Measurements from ENCODE around the gene RUNDC1. TPM values are rescaled to one million over a fixed set of nuclear protein-coding genes. Genes with fewer than 3 reads are reported as not detected.
A peak's percentile ranks its signal among the peaks of the same experiment; 100 is the strongest.

Gene RUNDC1
- total RNA-seq, 4 donors from 2014 or later = 18.1 to 43.8 (median 27.8) TPM

DNA sequence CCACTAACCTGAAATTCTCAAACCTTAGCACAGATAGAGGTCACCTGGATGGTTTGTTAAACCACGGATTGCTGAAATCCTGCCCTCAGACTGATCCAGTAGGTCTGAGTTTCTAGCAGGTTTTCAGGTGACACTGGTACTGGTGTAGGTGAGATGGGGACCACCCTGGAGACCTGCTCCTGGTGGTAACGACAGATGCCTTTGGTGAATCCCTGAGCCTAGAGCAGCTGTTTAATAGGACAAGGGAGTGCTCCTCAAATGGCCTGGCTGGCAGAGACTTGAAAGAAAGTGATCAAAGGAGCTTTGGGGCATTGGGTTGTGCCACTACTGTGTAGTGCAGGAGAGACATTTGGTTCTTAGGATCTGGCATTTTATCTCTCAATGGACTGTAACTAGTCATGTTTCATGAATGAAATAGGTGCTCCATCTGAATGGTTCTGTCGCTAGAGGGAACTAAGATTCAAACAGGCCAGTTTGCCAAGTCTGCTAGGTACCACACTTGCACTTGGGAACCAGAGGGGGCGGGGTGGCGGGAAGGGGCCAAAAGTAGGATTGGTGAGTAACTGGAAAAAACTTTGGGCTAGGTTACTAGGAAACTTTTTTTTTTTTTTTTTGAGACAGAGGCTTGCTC is 23.3 kb downstream of the RUNDC1 start:
- H3K27me3 ChIP-seq = no peaks in the 10 kb centered on the region
- TF ChIP-seq EP300 (IDR thresholded peaks at IDR 0.05; ENCODE audit: low read depth) (no peak), POLR2A (IDR thresholded peaks at IDR 0.05) (no peak), POLR2AphosphoS5 (IDR thresholded peaks at IDR 0.05) (no peak)
- TF ChIP-seq, protein P1, sequence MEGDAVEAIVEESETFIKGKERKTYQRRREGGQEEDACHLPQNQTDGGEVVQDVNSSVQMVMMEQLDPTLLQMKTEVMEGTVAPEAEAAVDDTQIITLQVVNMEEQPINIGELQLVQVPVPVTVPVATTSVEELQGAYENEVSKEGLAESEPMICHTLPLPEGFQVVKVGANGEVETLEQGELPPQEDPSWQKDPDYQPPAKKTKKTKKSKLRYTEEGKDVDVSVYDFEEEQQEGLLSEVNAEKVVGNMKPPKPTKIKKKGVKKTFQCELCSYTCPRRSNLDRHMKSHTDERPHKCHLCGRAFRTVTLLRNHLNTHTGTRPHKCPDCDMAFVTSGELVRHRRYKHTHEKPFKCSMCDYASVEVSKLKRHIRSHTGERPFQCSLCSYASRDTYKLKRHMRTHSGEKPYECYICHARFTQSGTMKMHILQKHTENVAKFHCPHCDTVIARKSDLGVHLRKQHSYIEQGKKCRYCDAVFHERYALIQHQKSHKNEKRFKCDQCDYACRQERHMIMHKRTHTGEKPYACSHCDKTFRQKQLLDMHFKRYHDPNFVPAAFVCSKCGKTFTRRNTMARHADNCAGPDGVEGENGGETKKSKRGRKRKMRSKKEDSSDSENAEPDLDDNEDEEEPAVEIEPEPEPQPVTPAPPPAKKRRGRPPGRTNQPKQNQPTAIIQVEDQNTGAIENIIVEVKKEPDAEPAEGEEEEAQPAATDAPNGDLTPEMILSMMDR (IDR thresholded peaks at IDR 0.05) = no peak
- no peaks in the 10 kb centered on the region for H3K9me3 ChIP-seq
- intact Hi-C loops (cut with DNase I; ENCODE audit: low total_unique reads) = no loop called here
- WGBS, 2 donors (ENCODE audit: low coverage in 1 of 2) = 85 to 86% methylated on average over 4 to 5 of the region's 5 CpGs
- DNase-seq = no peak
- H3K27ac ChIP-seq = no peak overlapping the region
- in situ Hi-C loops (cut with MboI; ENCODE audit: low pct_ligation_motif_present in 1 of 4, low pct_unique_long_range_greater_than_20kb in 1 of 4, low sequenced_read_pairs in 3 of 4) = loop anchor here in 1 of 4 donors (25.0 kb wide), 1 partner anchor 334 kb away; no protein-coding TSS in a partner anchor
- peaks cover 10 to 32% (median 24%) of the 10 kb centered on the region in 4 donors for H3K4me1 ChIP-seq
- H3K4me3 ChIP-seq = no peak overlapping the region
- peaks cover 0 to 31% (median 17%) of the 10 kb centered on the region in 4 donors for H3K36me3 ChIP-seq

DNA sequence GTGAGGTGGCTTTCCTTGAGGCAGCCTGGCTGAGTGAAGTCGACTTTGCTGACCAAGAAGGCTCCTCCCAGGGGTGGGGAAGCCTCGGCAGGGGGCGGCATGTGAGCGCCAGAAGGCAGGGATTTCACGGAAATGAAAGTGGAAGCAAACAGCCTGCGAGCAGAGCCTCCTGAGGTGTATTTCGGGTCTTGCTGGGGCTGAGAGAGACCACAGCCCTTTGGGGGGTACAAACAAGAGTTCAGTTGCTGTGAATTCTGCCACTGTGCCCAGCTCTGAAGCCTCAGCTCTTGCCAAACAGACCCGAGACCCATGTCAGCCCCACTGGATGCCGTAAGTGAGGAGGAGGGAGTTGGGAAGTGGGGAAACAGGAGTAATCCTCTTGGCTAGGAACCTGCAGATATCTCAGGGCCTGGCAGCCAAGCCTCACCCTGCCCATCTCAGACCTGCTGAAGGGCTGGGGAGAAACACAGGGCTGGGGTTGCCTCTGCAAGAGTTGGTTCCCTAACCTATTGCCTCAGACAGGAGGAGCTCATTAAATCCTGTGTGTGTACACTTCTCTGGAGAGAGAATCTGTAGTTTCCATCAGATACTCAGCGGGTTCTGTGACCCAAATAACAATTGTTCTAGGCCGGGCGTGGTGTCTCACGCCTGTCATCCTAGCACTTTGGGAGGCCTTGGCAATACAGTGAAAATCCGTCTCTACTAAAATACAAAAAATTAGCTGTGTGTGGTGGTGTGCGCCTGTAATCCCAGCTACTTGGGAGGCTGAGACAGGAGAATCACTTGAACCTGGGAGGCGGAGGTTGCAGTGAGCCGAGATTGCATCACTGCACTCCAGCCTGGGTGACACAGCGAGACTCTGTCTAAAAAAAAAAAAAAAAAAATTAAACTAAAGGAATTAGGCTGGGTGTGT is 26.5 kb downstream of the RUNDC1 start, which contains the start of gene IFI35:
Gene IFI35, plus strand, starts transcription at position 146 of the 913 bp plus-strand sequence. Its CDS starts 164 bp downstream, at position 310.
- no peaks in the 10 kb centered on the region for H3K9me3 ChIP-seq
- TF ChIP-seq POLR2A (IDR thresholded peaks at IDR 0.05) (peak; percentile 84), EP300 (IDR thresholded peaks at IDR 0.05; ENCODE audit: low read depth) (no peak), POLR2AphosphoS5 (IDR thresholded peaks at IDR 0.05) (peak; percentile 75 to 89 (median 88))
- TF ChIP-seq, protein P1 (IDR thresholded peaks at IDR 0.05) = peak in 3 of 5 experiments; percentile 21 to 38 (median 31)
- WGBS, 2 donors (ENCODE audit: low coverage in 1 of 2) = 20 to 100% methylated on average over 1 to 18 of the region's 18 CpGs
- H3K36me3 ChIP-seq = peaks cover 0 to 15% (median 9%) of the 10 kb centered on the region in 4 donors
- peak within 1 kb of the TSS; percentile 90 to 97 (median 96) for H3K27ac ChIP-seq
- H3K4me1 ChIP-seq = peaks cover 6 to 49% (median 28%) of the 10 kb centered on the region in 4 donors
- H3K27me3 ChIP-seq = no peaks in the 10 kb centered on the region
- peak; percentile 93 for DNase-seq
- H3K4me3 ChIP-seq = peak within 1 kb of the TSS; percentile 41 to 81 (median 66)
- intact Hi-C loops (cut with DNase I; ENCODE audit: low total_unique reads) = no loop called here
- in situ Hi-C loops (cut with MboI; ENCODE audit: low pct_ligation_motif_present in 1 of 4, low pct_unique_long_range_greater_than_20kb in 1 of 4, low sequenced_read_pairs in 3 of 4) = loop anchor here in 1 of 4 donors (25.0 kb wide), 1 partner anchor 330 kb away; no protein-coding TSS in a partner anchor

DNA sequence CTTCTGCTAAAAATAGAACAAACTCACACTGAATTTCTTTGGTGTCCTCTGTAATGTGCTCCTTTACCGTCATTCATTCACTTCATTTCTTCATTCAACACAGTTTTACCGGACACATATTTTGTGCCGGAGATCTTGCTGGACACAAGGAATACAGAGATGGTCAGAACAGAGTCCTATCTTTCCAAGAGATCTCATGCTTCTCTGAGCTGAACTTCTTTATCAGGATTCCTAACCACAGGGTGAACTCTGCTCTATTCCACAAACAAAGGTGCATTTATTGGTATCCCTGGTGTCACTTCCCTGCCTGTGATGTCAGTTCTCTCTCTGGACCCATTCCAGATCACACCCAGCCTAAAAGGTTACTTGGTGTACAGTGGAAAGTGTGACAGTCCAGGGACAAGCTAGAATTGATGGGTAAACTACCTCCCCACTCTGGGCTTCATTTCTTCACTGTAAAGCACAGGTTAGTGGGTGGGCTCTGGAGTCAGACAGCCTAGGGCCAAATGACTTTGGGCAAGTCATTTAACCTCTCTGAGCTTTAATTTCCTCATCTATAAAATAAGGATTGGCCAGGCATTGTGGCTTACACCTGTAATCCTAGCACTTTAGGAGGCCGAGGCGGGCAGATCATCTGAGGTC is 30.4 kb downstream of the RUNDC1 start:
- H3K27ac ChIP-seq = peak overlapping the region; percentile 75 to 82 (median 78)
- WGBS, 2 donors (ENCODE audit: low coverage in 1 of 2) = 59 to 61% methylated on average over 3 to 5 of the region's 5 CpGs
- H3K4me1 ChIP-seq = peaks cover 6 to 57% (median 30%) of the 10 kb centered on the region in 4 donors
- intact Hi-C loops (cut with DNase I; ENCODE audit: low total_unique reads) (loop anchor here (10.0 kb wide), 1 partner anchor 304 kb away; no protein-coding TSS in a partner anchor), in situ Hi-C loops (cut with MboI; ENCODE audit: low pct_ligation_motif_present in 1 of 4, low pct_unique_long_range_greater_than_20kb in 1 of 4, low sequenced_read_pairs in 3 of 4) (loop anchor here in 1 of 4 donors (25.0 kb wide), 1 partner anchor 327 kb away; no protein-coding TSS in a partner anchor)
- no peaks in the 10 kb centered on the region for H3K27me3 ChIP-seq
- no peaks in the 10 kb centered on the region for H3K36me3 ChIP-seq
- no peak overlapping the region for H3K4me3 ChIP-seq
- peak; percentile 75 for DNase-seq
- no peaks in the 10 kb centered on the region for H3K9me3 ChIP-seq
- TF ChIP-seq, protein P1 (IDR thresholded peaks at IDR 0.05) = peak in 1 of 5 experiments; percentile 9
- TF ChIP-seq EP300 (IDR thresholded peaks at IDR 0.05; ENCODE audit: low read depth) (peak; percentile 11), POLR2A (IDR thresholded peaks at IDR 0.05) (peak; percentile 36), POLR2AphosphoS5 (IDR thresholded peaks at IDR 0.05) (peak; percentile 49 to 72 (median 50))
